ENCODE data around the gene PTPRA. TPM values are rescaled to one million over a fixed set of nuclear protein-coding genes. Genes with fewer than 3 reads are reported as not detected.
"Not testable (repeated sequence)": the region's sequence is repeated elsewhere in the genome, so short reads cannot be mapped to it uniquely, and the experiment has no call there.

PTPRA gene
- total RNA-seq, 1 donor from 2014 or later: 36.5 TPM

- peak; percentile 89 for ATAC-seq
These were observed 172.8 kb downstream of the PTPRA start, which contains the start of gene MRPS26 for GRCh38 chr20:3045816-3046676. TSS of gene MRPS26 (plus strand) at chr20:3046052. CDS start at chr20:3046069, 17 bp downstream.

- peak; percentile 20 for ATAC-seq
These were observed 173.6 kb downstream of the PTPRA start for GRCh38 chr20:3046677-3047462.

- ATAC-seq: no peak
These were observed 174.5 kb downstream of the PTPRA start for GRCh38 chr20:3047486-3048419.

DNA sequence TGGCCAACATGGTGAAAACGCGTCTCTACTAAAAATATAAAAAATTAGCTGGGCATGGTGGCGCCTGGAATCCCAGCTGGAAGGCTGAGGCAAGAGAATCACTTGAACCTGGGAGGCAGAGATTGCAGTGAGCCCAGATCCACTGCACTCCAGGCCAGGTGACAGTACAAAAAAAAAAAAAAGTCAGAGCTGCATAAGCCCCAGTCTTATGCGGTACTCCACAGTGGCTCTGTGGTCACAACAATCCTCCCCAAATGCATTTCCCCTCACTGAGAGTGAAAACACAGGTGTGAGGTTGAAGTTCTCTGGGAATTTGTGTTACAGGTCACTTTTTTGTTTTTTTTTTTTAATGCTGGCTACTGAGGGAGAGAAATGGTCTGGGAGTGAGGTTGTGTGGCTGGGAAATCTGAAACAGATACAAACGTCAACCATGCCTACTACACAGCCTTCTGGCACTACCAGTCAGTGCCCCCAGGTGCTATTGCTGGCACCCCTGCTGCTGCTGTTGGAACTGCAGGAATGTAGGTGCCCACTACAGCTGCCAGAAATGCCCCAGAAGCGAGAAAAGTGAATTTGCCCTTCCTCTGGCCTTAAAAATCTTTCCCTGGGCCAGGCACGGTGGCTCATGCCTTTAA is 178.2 kb downstream of the PTPRA start:
- no peak for ATAC-seq

DNA sequence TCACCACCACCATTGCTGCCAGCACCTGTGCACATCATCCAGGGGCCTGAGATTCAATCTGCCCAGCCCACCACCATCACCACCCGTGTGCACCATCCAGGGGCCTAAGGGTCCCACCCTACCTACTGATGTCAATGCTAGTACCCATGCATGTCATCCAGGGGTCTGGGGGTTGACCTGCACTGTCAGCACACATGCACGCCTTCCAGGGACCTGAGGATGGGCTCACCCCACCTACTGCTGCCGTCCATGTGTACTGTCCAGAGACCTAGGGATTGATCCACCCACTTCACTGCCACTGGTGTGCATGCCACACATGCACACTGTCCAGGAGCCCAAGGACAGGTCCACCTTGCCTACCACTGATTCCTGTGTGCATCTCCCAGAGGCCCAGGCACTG is 186.2 kb downstream of the PTPRA start:
- peak; percentile 23 for ATAC-seq

GRCh38 chr20:3064119-3064518 is 190.8 kb downstream of the PTPRA start:
- not testable (repeated sequence) for ATAC-seq

DNA sequence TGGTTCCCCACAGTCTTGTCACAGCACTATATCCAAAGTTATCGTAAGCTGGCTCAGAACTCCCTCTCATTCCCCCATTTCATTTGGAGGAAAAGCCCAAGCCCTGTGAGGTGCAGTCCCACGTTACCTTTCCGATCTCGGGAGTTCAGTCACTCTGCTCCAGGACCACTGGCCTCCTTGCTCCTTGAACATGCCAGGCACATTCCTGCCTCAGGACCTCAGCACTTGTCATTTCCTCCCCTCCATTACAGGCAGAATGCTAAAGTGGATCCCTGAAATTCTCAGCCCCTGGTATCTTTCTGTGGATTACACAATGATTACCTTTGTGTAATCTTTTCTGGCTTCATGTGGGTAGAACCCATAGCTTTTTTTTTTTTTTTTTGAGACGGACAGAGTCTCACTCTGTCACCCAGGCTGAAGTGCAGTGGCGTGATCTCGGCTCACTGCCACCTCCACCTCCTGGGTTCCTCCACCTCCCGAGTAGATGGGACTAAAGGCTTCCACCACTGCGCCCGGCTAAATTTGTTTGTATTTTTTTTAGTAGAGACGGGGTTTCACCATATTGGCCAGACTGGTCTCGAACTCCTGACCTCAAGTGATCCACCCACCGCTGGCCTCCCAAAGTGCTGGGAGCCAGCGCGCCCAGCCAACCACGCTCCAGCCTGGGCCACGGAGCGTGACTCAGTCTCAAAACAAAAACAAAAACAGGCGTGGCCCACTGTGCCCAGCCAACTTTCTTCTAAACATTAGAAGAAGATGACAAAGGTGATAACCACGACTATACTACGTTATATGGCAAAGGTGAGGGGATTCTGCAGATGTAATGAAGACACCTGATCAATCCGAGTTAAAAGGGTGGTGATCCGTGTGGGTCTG is 194.1 kb downstream of the PTPRA start:
- ATAC-seq: no peak

DNA sequence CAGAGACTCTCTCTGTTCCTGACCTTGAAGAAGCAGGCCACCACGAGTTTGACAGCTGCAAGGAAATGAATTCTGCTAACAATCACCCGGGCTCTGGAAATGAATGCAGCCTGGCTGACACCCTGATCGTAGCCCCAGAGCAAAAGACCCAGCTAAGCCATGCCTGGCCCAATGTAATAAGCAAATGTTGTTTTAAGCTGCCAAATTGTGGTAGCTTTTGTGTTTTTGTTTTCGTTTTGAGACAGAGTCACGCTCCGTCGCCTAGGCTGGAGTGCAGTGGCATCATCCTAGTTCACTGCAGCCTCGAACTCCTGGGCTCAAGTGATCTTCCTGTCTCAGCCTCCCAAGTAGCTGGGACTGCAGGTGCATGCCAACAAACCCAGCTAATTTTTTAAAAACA is 194.8 kb downstream of the PTPRA start:
- no peak for ATAC-seq

- peak; percentile 52 for ATAC-seq
These were observed 196.0 kb downstream of the PTPRA start for GRCh38 chr20:3068986-3069900.

DNA sequence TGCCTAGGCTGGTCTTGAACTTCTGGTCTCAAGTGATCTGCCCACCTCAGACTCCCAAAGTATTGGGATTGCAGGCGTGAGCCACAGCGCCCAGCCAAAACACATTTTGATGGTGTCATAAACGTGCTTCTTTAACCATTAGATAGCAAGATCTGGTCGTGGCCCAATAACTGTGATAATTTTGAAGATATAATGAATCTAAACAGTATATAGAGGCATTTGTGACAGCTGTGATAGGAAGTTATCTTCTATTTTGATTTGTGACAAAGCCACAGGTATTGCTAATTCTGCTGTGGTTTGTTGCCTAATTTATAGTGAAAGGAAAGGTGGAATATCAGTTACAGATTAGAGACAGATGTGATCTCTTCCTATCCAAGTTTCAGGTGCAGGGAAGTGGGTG is 197.4 kb downstream of the PTPRA start:
- ATAC-seq: no peak

DNA sequence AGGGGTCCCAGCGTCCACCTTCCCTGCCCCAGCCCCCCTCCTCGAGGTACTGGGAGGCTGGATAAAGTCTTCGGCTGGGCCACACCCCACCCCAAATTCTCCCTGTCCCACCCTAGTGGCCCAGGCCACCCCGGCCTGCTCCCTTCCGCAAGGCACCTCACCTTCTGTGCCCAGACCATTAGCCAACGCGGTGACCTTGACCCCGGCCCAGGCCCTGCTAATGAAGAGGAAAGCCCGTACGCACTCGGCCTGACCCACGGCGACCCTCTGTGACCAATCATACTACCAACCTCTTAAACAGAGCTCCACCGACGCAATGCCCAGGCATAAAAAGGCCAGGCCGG is 198.0 kb downstream of the PTPRA start:
- peak; percentile 12 for ATAC-seq

- peak; percentile 30 for ATAC-seq
These were observed 198.6 kb downstream of the PTPRA start, which contains the start of gene OXT for GRCh38 chr20:3071610-3072529. TSS of gene OXT (plus strand) at chr20:3071620. CDS start at chr20:3071656, 36 bp downstream.

- no peak for ATAC-seq
These were observed 199.4 kb downstream of the PTPRA start for GRCh38 chr20:3072530-3073250.

GRCh38 chr20:3073251-3073643 is 200.0 kb downstream of the PTPRA start:
- not testable (repeated sequence) for ATAC-seq

- ATAC-seq: peak; percentile 25
These were observed 201.5 kb downstream of the PTPRA start for GRCh38 chr20:3074812-3075211.

GRCh38 chr20:3075315-3075714 is 202.0 kb downstream of the PTPRA start:
- not testable (repeated sequence) for ATAC-seq

DNA sequence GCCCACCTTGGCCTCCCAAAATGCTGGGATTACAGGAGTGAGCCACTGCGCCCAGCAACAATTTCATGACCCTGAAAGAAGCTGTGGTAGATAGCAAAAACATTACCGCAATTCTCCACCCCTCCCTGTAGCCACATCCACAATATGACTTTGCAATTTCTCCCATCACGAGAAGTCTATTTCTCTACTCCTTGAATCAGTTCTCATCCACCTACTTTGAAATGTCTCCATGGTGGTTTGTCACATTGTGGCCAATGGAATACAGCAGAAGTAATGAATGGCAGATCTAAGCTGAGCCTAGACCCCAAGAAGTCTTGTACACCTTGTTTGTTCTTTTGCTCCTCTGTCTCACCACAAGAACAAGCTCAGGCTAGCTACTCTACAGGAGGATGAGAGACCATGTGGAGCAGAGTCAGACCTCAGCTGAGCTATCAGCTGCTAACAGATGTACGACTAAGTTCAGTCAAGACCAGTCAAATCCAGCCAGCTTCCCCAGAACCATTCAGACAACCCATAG is 204.4 kb downstream of the PTPRA start:
- ATAC-seq: no peak

GRCh38 chr20:3080939-3081388 is 207.7 kb downstream of the PTPRA start:
- ATAC-seq: no peak
